RWPE2 (cell line): ENCODE results near the gene CTBP2.

Source experiments
- ATAC-seq: fragments of 200-7000 bp; cut with Tn5 transposase; 3 replicates; pipeline ENCODE4 v1.9.1; 2021; ENCODE audit warnings: low read depth
- DNase-seq: peaks from one replicate; pipeline ENCODE4 v3.0.0-alpha.2; 2020; ENCODE audit warnings: low spot score
- H3K27ac ChIP-seq: fragments of 450-650 bp; 2 replicates; pipeline ENCODE4 v1.5.1; 2017; ENCODE audit warnings: mild to moderate bottlenecking; ENCODE audit not compliant: poor library complexity, severe bottlenecking
- H3K27me3 ChIP-seq: fragments of 250-450 bp; sonication (Bioruptor Pico); 2 replicates; pipeline ENCODE4 v1.5.1; 2021; ENCODE audit warnings: mild to moderate bottlenecking, moderate library complexity; ENCODE audit not compliant: insufficient read depth, poor library complexity, severe bottlenecking
- H3K36me3 ChIP-seq: fragments of 250-450 bp; sonication (Bioruptor Pico); 2 replicates; pipeline ENCODE4 v1.5.1; 2020; ENCODE audit warnings: low read depth, mild to moderate bottlenecking, moderate library complexity
- H3K4me1 ChIP-seq: fragments of 250-450 bp; sonication (Bioruptor Pico); 2 replicates; pipeline ENCODE4 v1.5.1; 2021; ENCODE audit warnings: mild to moderate bottlenecking, moderate library complexity; ENCODE audit not compliant: insufficient read depth, poor library complexity, severe bottlenecking
- H3K4me3 ChIP-seq: fragments of 250-450 bp; sonication (Bioruptor Pico); 2 replicates; pipeline ENCODE4 v1.5.1; 2021; ENCODE audit warnings: mild to moderate bottlenecking, moderate library complexity; ENCODE audit not compliant: severe bottlenecking
- H3K9me3 ChIP-seq: fragments of 250-450 bp; sonication (Bioruptor Pico); 2 replicates; pipeline ENCODE4 v1.5.1; 2021; ENCODE audit warnings: mild to moderate bottlenecking, moderate library complexity; ENCODE audit not compliant: severe bottlenecking
- CTCF ChIP-seq: fragments of 450-650 bp; IDR thresholded peaks from one replicate; pipeline ENCODE4 v1.5.1; 2017; ENCODE audit warnings: mild to moderate bottlenecking, moderate library complexity; ENCODE audit not compliant: poor library complexity, severe bottlenecking

CTBP2 gene

GRCh38 chr10:125064681-125065492, 95.5 kb downstream of the CTBP2 start:
- Histone ChIP-seq H3K4me1 (peaks cover 55% of the 10 kb centered on the region), H3K4me3 (no peak overlapping the region), H3K9me3 (no peaks in the 10 kb centered on the region), H3K27ac (peak overlapping the region; percentile 97), H3K36me3 (peaks cover 41% of the 10 kb centered on the region), H3K27me3 (no peaks in the 10 kb centered on the region)
- ATAC-seq (peak; percentile 80), DNase-seq (no peak)
- no peak for TF ChIP-seq CTCF

GRCh38 chr10:125063256-125063925, 97.0 kb downstream of the CTBP2 start:
- Histone ChIP-seq H3K4me1 (peaks cover 55% of the 10 kb centered on the region), H3K27ac (peak overlapping the region; percentile 97), H3K27me3 (no peaks in the 10 kb centered on the region), H3K4me3 (no peak overlapping the region), H3K9me3 (no peaks in the 10 kb centered on the region), H3K36me3 (peaks cover 56% of the 10 kb centered on the region)
- ATAC-seq: no peak
- DNase-seq: no peak
- no peak for TF ChIP-seq CTCF

GRCh38 chr10:125062914-125063230, 97.5 kb downstream of the CTBP2 start:
- H3K27ac ChIP-seq: peak overlapping the region; percentile 97
- no peaks in the 10 kb centered on the region for H3K27me3 ChIP-seq
- H3K4me1 ChIP-seq: peaks cover 57% of the 10 kb centered on the region
- H3K9me3 ChIP-seq: no peaks in the 10 kb centered on the region
- DNase-seq (no peak), ATAC-seq (no peak)
- peaks cover 59% of the 10 kb centered on the region for H3K36me3 ChIP-seq
- no peak overlapping the region for H3K4me3 ChIP-seq
- TF ChIP-seq CTCF: no peak

- peaks cover 62% of the 10 kb centered on the region for H3K4me1 ChIP-seq
Measured at GRCh38 chr10:125062227-125062913, 98.0 kb downstream of the CTBP2 start.

More at GRCh38 chr10:125062227-125062913, 98.0 kb downstream of the CTBP2 start:
- Histone ChIP-seq H3K27ac (peak overlapping the region; percentile 97), H3K36me3 (peaks cover 57% of the 10 kb centered on the region), H3K4me3 (no peak overlapping the region), H3K27me3 (no peaks in the 10 kb centered on the region), H3K9me3 (no peaks in the 10 kb centered on the region)
- no peak for TF ChIP-seq CTCF
- ATAC-seq (no peak), DNase-seq (no peak)
